GM23338 (cell line): ENCODE results near the gene RWDD1. TPM values are rescaled to one million over a fixed set of nuclear protein-coding genes. Genes with fewer than 3 reads are reported as not detected.
A peak's percentile ranks its signal among the peaks of the same experiment; 100 is the strongest.

ENCODE experiments used
- ATAC-seq: fragments of 200-7000 bp; cut with Tn5 transposase; 3 replicates; pipeline ENCODE4 v1.9.1; 2020
- DNase-seq: peaks from one replicate; pipeline ENCODE4 v3.0.0-alpha.2; 2015; ENCODE audit warnings: low spot score
- H2AFZ ChIP-seq: fragments of 200-600 bp; sonication (generic); 2 replicates; pipeline ENCODE4 v1.8.0; 2016; ENCODE audit warnings: antibody characterized with exemption, mild to moderate bottlenecking, moderate library complexity
- H3F3A ChIP-seq: fragments of 200-600 bp; sonication (generic); replicated peaks from 2 replicates; pipeline ENCODE4 v1.8.0; 2017; ENCODE audit warnings: antibody characterized with exemption, mixed run types, low read depth
- H3K27ac ChIP-seq: fragments of 200-600 bp; sonication (generic); 2 replicates; pipeline ENCODE4 v1.6.1; 2016; ENCODE audit warnings: low read depth
- H3K27me3 ChIP-seq: fragments of 200-600 bp; sonication (generic); 2 replicates; pipeline ENCODE4 v1.8.0; 2016; ENCODE audit warnings: mild to moderate bottlenecking, mixed run types, moderate library complexity; ENCODE audit not compliant: insufficient read depth
- H3K36me3 ChIP-seq: fragments of 200-600 bp; sonication (generic); 2 replicates; pipeline ENCODE4 v1.8.0; 2016; ENCODE audit warnings: mild to moderate bottlenecking; ENCODE audit not compliant: insufficient read depth
- H3K4me1 ChIP-seq: fragments of 200-600 bp; sonication (generic); 2 replicates; pipeline ENCODE4 v1.8.0; 2016; ENCODE audit warnings: mild to moderate bottlenecking, moderate library complexity; ENCODE audit not compliant: insufficient read depth
- H3K4me2 ChIP-seq: fragments of 200-600 bp; sonication (generic); 2 replicates; pipeline ENCODE4 v1.7.1; 2017; ENCODE audit warnings: mixed run types
- H3K4me3 ChIP-seq: fragments of 200-600 bp; sonication (generic); 2 replicates; pipeline ENCODE4 v1.6.1; 2016; ENCODE audit warnings: mixed run types
- H3K79me2 ChIP-seq: fragments of 200-600 bp; sonication (generic); replicated peaks from 2 replicates; pipeline ENCODE4 v1.8.0; 2017; ENCODE audit warnings: mild to moderate bottlenecking; ENCODE audit not compliant: insufficient read depth
- H3K9me2 ChIP-seq: fragments of 200-600 bp; sonication (generic); 2 replicates; pipeline ENCODE4 v1.8.0; 2017; ENCODE audit not compliant: insufficient read depth
- H4K20me1 ChIP-seq: fragments of 200-600 bp; sonication (generic); replicated peaks from 2 replicates; pipeline ENCODE4 v1.8.0; 2017; ENCODE audit warnings: mild to moderate bottlenecking; ENCODE audit not compliant: insufficient read depth
- H3K27ac Mint-ChIP-seq: 2 replicates; pipeline ENCODE4 v1.8.0; 2020; ENCODE audit warnings: inconsistent platforms, mild to moderate bottlenecking, moderate library complexity, mixed read lengths
- H3K27me3 Mint-ChIP-seq: 3 replicates; pipeline ENCODE4 v1.8.0; 2022; ENCODE audit warnings: low read depth, mild to moderate bottlenecking, moderate library complexity, mixed read lengths, inconsistent platforms; ENCODE audit not compliant: insufficient read depth, poor library complexity
- H3K36me3 Mint-ChIP-seq: 3 replicates; pipeline ENCODE4 v1.8.0; 2021; ENCODE audit warnings: low read depth, mild to moderate bottlenecking, inconsistent platforms, moderate library complexity, mixed read lengths
- H3K4me1 Mint-ChIP-seq: 3 replicates; pipeline ENCODE4 v1.8.0; 2020; ENCODE audit warnings: mild to moderate bottlenecking, inconsistent platforms, mixed read lengths
- H3K4me3 Mint-ChIP-seq: 3 replicates; pipeline ENCODE4 v1.8.0; 2021; ENCODE audit warnings: moderate library complexity, mild to moderate bottlenecking, inconsistent platforms, mixed read lengths
- H3K9me3 Mint-ChIP-seq: 3 replicates; pipeline ENCODE4 v1.8.0; 2020; ENCODE audit warnings: moderate library complexity, mild to moderate bottlenecking, inconsistent platforms, mixed read lengths
- CTCF ChIP-seq, 2 experiments: fragments of 200-600 bp in 1 of 2; sonication (generic) in 1 of 2; conservative IDR thresholded peaks; 2 replicates each; pipeline versions ENCODE4 v1.5.1 to v1.6.1; 2016 to 2017; ENCODE audit warnings: antibody characterized with exemption in 2 of 2, low read depth in 2 of 2, mild to moderate bottlenecking in 2 of 2, moderate library complexity in 1 of 2
- ETS1 ChIP-seq: IDR thresholded peaks from 2 replicates; pipeline ENCODE4 v1.6.1; 2016; ENCODE audit warnings: antibody characterized with exemption
- EZH2 ChIP-seq: fragments of 200-600 bp; sonication (generic); IDR thresholded peaks from one replicate; pipeline ENCODE4 v1.8.0; 2017; ENCODE audit warnings: antibody characterized with exemption, mild to moderate bottlenecking, low read depth; ENCODE audit not compliant: unreplicated experiment
- EZH2phosphoT487 ChIP-seq: fragments of 200-600 bp; sonication (generic); IDR thresholded peaks from one replicate; pipeline ENCODE4 v1.8.1; 2018; ENCODE audit warnings: antibody characterized with exemption; ENCODE audit not compliant: unreplicated experiment
- NANOG ChIP-seq: IDR thresholded peaks from 2 replicates; pipeline ENCODE4 v1.6.1; 2016; ENCODE audit warnings: antibody characterized with exemption, borderline replicate concordance
- POLR2AphosphoS5 ChIP-seq: IDR thresholded peaks from 2 replicates; pipeline ENCODE4 v1.6.1; 2016; ENCODE audit warnings: antibody characterized with exemption, low read depth
- REST ChIP-seq: IDR thresholded peaks from one replicate; pipeline ENCODE4 v1.6.1; 2018; ENCODE audit warnings: antibody characterized with exemption; ENCODE audit not compliant: unreplicated experiment
- ZNF331 ChIP-seq: fragments of 250-450 bp; sonication (Bioruptor Pico); IDR thresholded peaks from 2 replicates; pipeline ENCODE4 v1.5.0; 2020; ENCODE audit warnings: low read depth, mild to moderate bottlenecking, moderate library complexity
- polyA plus RNA-seq: library from polyadenylated mRNA; unstranded; fragments of >200 nt; fragmentation: Nextera tagmentation; extraction: Ambion mirVana; gene quantifications from 2 replicates; pipeline ENCODE4 v1.2.1, GENCODE V29; 2016
- total RNA-seq: library from RNA; depleted of rRNA; stranded (reverse); fragments of >200 nt; shearing (Covaris generic); gene quantifications from 2 replicates; pipeline ENCODE4 v1.2.3, GENCODE V29; 2014

Gene RWDD1
- total and polyA plus RNA-seq, 2 experiments from 2014 or later = 20.2 to 171 TPM

GRCh38 chr6:116631379-116631990 lies 60.2 kb downstream of the RWDD1 start:
- Mint-ChIP-seq H3K27me3 (no peaks in the 10 kb centered on the region), H3K9me3 (no peaks in the 10 kb centered on the region), H3K36me3 (peaks cover 8% of the 10 kb centered on the region), H3K4me1 (peaks cover 3% of the 10 kb centered on the region), H3K27ac (no peak overlapping the region), H3K4me3 (no peak overlapping the region)
- no peaks in the 10 kb centered on the region for H3K27me3 ChIP-seq
- H3K27ac ChIP-seq = no peak overlapping the region
- TF ChIP-seq POLR2AphosphoS5 (no peak), ZNF331 (CRISPR knock-in tag) (no peak), ETS1 (no peak), CTCF (conservative IDR thresholded peaks at IDR 0.05; ENCODE audit: low read depth in 2 of 2) (no peak), EZH2 (no peak), REST (no peak), NANOG (no peak)
- DNase-seq = peak; percentile 61
- no peaks in the 10 kb centered on the region for H3K36me3 ChIP-seq
- H3K4me2 ChIP-seq = no peak overlapping the region
- no peaks in the 10 kb centered on the region for H3F3A ChIP-seq
- no peaks in the 10 kb centered on the region for H3K9me2 ChIP-seq
- ATAC-seq = peak; percentile 74
- H3K4me3 ChIP-seq = no peak overlapping the region
- H3K4me1 ChIP-seq = no peaks in the 10 kb centered on the region
- no peaks in the 10 kb centered on the region for H4K20me1 ChIP-seq
- no peak overlapping the region for H2AFZ ChIP-seq
- H3K79me2 ChIP-seq = no peaks in the 10 kb centered on the region

- Histone ChIP-seq H3K27me3 (no peaks in the 10 kb centered on the region), H3K4me2 (no peak overlapping the region), H3K4me3 (no peak overlapping the region), H3K9me2 (no peaks in the 10 kb centered on the region), H3F3A (no peaks in the 10 kb centered on the region), H3K27ac (no peak overlapping the region), H3K4me1 (no peaks in the 10 kb centered on the region), H2AFZ (no peak overlapping the region), H3K36me3 (no peaks in the 10 kb centered on the region), H3K79me2 (no peaks in the 10 kb centered on the region), H4K20me1 (no peaks in the 10 kb centered on the region; the same call in 1 of the 2 replicates)
- Mint-ChIP-seq H3K27ac (peak overlapping the region; percentile 54), H3K9me3 (peaks cover 12% of the 10 kb centered on the region), H3K4me3 (no peak overlapping the region), H3K4me1 (peaks cover 3% of the 10 kb centered on the region), H3K36me3 (peaks cover 22% of the 10 kb centered on the region), H3K27me3 (no peaks in the 10 kb centered on the region)
- peak; percentile 68 for DNase-seq
- peak; percentile 85 for ATAC-seq
- TF ChIP-seq CTCF (conservative IDR thresholded peaks at IDR 0.05; ENCODE audit: low read depth in 2 of 2) (peak; percentile 60), EZH2phosphoT487 (no peak)
Measured at GRCh38 chr6:116633685-116634084, 62.4 kb downstream of the RWDD1 start.
